GM19438 (cell line): ENCODE measurements around the gene ABCC5.
A peak's percentile ranks its signal among the peaks of the same experiment; 100 is the strongest.
"Not testable (repeated sequence)": the region's sequence is repeated elsewhere in the genome, so short reads cannot be mapped to it uniquely, and the experiment has no call there.

Experiments
- ATAC-seq: cut with Tn5 transposase; IDR thresholded peaks from one replicate; pipeline ENCODE4 v1.9.1; 2021; ENCODE audit warnings: low read depth; ENCODE audit not compliant: unreplicated experiment

Gene ABCC5

DNA sequence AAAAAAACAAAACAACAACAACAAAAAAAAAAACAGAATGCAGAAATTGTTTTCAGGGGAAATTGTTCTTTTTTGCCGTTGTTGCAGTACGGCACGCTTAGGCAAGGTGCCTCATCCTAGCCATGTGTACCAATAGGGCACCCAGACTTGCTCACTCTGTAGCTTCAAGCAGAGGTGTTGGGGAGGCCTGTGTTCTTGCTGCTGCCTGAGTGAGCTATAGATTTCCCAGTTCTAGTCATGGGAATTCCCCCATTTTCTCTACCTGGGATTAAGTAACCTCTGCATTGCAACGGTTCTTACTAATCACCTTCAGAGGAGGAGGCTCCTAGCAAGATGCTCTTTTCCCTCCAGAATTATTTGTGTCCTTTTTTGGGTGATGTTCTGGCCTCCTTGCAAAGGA lies 120.1 kb downstream of the ABCC5 start:
- no peak for ATAC-seq

DNA sequence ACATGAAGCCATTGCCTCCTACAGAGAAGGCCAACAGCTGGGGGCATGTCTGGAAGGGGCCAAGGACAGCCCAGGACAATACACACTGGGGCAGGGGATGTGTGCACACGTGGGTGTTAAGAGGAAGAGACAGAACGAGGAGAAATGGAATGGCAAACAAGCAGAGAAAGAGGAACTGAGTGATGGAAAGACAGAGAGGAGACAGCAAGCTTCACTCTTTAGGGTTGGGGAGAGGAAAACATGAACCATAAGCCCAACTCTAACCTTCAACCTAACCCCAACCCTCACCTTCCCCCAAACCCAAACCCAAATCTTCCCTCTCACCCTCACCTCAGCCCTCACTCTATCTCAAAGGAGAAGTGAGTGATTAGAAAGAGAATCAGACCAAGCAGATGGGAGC lies 121.1 kb downstream of the ABCC5 start:
- ATAC-seq = no peak

- ATAC-seq = no peak
Measured at GRCh38 chr3:183896184-183896583, 121.5 kb downstream of the ABCC5 start.

DNA sequence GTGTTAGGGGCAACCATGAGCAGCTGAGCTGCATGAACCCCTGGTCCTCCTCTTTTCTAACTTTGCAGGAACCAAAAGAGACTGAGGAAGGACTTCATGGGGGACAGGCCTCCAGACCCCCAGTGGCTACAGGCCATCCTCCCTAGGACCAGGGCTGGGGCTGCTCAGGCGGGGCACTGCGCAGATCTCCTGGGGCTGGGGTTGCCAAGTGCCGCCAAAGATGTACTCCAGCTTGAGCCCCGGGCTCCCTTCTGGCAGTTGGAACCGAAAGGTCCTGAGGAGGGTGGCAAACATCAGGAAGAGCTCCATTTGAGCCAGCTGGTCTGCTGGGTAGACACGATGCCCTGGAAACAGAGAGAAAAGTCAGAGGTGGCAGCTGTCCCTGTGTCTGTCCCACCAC lies 121.9 kb downstream of the ABCC5 start:
- ATAC-seq = no peak

DNA sequence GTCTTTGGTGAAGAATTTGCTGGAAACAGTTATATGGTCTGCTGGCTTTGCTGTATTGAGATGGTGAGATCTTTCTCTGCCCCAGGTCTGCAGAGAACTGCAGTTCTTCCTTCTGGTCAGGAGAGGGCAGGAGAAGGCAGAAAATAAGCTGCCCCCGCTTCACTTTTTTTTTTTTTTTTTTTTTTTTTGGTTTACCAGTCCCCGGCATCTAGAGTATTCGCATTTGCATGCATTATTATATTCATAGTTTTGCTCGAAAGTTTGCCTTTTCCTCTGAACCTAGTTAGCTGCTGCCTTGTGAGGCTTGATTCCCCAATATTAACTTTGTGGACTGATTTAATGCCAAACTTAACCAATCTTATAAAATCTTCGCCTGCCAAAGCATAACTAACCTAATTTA lies 122.4 kb downstream of the ABCC5 start:
- ATAC-seq = no peak

DNA sequence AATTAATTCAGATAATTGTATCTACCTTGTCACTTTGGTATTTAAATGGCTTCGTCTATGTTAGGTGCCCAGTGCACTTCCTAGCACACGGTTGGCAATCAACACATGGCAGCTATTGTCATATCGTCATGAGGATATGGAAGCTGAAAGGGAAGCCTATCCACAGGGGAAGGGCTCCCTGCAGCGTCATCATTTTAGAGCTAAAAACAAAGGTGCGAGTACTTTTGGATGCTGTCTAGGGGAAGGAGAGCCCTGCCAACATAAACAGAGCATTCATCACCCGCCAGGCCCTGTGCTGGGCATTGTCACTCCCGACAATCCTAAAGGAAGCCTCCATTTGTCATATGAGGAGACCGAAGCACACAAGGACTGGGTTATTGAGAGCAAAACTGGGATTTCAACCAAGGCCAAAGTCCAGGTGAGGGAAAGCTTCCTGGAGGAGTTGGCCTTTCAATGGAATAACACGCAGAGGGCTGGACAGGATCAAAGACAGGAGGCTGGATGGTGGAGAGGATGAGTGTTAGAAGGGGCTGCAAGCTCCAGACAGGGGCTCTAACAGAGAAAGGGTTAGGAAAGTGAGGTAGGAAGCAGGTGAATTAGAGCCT lies 125.0 kb downstream of the ABCC5 start:
- ATAC-seq = no peak

- ATAC-seq = no peak
Measured at GRCh38 chr3:183885766-183886165, 131.9 kb downstream of the ABCC5 start.

DNA sequence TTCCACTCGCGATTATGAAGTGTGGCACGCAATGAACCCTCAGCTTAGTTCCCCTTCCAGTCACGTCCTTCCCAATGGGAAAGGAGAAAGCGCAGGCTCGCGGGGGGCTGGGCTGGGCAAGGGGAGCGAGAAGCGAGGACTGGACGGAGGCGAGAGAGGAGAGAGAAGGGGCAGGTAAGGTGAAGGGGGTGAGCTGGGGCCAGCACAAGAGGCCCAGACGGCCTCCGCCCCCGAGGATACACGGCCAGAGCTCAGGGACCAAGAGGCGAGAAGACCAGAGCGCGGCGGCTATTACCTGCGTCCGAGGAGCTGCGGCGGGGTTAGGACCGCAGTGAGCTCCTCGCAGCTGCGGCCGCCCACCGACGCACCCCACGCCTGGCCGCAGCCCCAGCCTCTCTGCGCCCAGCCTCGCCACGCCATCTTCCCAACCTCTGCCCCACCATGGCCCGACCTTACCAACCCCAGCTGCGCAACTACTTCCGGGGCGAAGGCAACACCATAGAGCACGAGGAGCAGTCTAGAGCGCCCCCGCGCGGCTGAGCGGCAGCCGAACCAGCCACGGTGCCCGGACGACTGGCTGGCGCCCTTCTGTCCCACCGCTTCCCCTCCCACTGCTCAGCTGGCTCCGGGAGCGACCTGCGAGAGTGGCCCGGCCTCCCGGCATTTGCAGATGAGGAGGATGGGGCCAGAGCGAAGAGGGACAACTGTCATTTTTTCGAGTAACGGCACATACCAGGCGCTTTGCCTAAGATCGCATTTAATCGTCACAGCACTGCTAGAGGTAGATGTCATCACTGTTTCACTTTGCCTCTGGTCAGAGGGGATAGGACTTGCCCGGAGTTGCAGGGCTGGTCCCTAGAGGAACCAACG lies 133.0 kb downstream of the ABCC5 start, which contains the start of gene PARL:
Gene PARL, minus strand, starts transcription at position 454 of the 870 bp plus-strand sequence. Its CDS starts 34 bp downstream, at position 420.
- ATAC-seq = peak; percentile 100

GRCh38 chr3:183884097-183884426 lies 133.6 kb downstream of the ABCC5 start:
- ATAC-seq = no peak

DNA sequence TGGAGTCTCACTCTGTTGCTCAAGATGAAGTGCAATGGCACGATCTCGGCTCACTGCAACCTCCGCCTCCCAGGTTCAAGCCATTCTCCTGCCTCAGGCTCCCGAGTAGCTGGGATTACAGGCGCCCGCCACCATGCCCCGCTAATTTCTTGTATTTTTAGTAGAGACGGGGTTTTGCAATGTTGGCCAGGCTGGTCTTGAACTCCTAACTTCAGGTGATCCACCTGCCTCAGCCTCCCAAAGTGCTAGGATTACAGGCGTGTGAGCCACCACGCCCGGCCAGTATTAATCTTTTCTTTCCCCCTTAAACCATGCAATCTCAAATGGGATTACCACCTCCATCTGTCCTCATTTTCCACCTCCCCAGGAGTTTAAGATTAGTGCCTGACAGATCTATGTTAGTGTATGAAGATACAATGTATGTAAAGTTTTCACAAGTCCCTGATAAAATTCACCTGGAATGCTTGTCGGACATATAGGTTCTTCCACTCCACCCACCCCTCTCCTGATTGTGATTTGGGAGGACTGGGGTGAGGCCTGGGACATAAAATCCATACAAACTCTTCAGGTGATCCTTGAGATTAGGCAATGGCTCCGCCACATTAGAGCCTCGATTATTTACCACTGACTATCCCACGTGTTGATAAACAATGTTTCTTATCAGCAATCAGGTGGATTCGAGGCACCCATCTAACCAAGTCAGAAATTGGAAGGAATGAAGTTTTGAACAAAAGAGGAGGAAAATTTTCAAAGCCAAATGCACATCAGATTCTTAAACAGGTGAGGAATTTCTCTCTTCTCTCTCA lies 134.2 kb downstream of the ABCC5 start:
- ATAC-seq = no peak

- no peak for ATAC-seq
Measured at GRCh38 chr3:183880121-183880520, 137.6 kb downstream of the ABCC5 start.

GRCh38 chr3:183879243-183879642 lies 138.4 kb downstream of the ABCC5 start:
- ATAC-seq = no peak

GRCh38 chr3:183878071-183878470 lies 139.6 kb downstream of the ABCC5 start:
- ATAC-seq = no peak

DNA sequence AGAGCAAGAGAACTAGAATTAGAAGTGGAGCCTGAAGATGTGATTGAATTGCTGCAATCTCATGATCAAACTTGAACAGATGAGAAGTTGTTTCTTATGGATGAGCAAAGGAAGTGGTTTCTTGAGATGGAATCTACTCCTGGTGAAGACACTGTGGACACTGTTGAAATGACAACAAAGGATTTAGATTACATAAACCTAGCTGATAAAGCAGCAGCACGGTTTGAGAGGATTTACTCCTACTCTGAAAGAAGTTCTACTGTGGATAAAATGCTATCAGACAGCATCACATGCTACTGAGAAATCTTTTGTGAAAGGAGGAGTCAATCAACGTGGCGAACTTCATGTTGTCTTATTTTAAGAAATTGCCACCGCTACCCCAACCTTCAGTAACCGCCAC lies 140.5 kb downstream of the ABCC5 start:
- ATAC-seq = not testable (repeated sequence)

DNA sequence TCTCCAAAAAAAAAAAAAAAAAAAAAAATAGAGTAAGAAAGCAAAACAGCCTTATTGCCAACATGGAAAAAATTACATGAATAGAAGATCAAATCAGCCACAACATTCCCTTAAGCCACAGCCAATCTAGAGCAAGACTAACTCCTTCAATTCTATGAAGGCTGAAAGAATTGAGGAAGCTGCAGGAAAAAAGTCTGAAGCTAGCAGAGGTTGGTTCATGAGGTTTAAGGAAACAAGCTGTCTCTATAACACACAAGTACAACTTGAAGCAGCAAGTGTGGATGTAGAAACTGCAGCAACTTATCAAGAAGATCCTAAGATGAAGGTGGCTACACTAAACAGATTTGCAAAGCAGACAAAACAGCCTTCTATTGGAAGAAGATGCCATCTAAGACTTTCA lies 142.3 kb downstream of the ABCC5 start:
- ATAC-seq = no peak

- ATAC-seq = no peak
Measured at GRCh38 chr3:183873914-183874313, 143.8 kb downstream of the ABCC5 start.

- ATAC-seq = no peak
Measured at GRCh38 chr3:183871541-183871940, 146.1 kb downstream of the ABCC5 start.

GRCh38 chr3:183870563-183870962 lies 147.1 kb downstream of the ABCC5 start:
- ATAC-seq = no peak
